NB4 (cell line): ENCODE data around the gene FUZ.

Source experiments
- DNase-seq: peaks from one replicate; pipeline ENCODE4 v3.0.0; 2010; ENCODE audit warnings: low read depth
- H3K4me3 ChIP-seq: one replicate; pipeline ENCODE4 v1.5.1; 2011; ENCODE audit warnings: mild to moderate bottlenecking, low read depth, low read length, moderate library complexity
- CTCF ChIP-seq: IDR thresholded peaks from one replicate; pipeline ENCODE4 v1.5.1; 2012; ENCODE audit warnings: low read depth, low read length
- MAX ChIP-seq: IDR thresholded peaks from 2 replicates; pipeline ENCODE4 v1.6.1; 2011; ENCODE audit warnings: low read depth, low read length
- MYC ChIP-seq: IDR thresholded peaks from 2 replicates; pipeline ENCODE4 v1.6.1; 2011; ENCODE audit warnings: low read depth, low read length
- POLR2A ChIP-seq: IDR thresholded peaks from 2 replicates; pipeline ENCODE4 v1.6.1; 2011; ENCODE audit warnings: mild to moderate bottlenecking; ENCODE audit not compliant: insufficient read length; ENCODE audit errors: extremely low read depth

FUZ gene

GRCh38 chr19:49776371-49776764 is 36.7 kb downstream of the FUZ start:
- no peak for DNase-seq
- no peak for TF ChIP-seq CTCF
- TF ChIP-seq POLR2A: no peak
- no peak for TF ChIP-seq MYC
- TF ChIP-seq MAX: no peak
- no peak overlapping the region for H3K4me3 ChIP-seq

- TF ChIP-seq POLR2A: no peak
- no peak for TF ChIP-seq CTCF
- no peak for TF ChIP-seq MYC
- TF ChIP-seq MAX: no peak
- no peak overlapping the region for H3K4me3 ChIP-seq
- no peak for DNase-seq
Measured at GRCh38 chr19:49775742-49776370, 37.2 kb downstream of the FUZ start.

DNA sequence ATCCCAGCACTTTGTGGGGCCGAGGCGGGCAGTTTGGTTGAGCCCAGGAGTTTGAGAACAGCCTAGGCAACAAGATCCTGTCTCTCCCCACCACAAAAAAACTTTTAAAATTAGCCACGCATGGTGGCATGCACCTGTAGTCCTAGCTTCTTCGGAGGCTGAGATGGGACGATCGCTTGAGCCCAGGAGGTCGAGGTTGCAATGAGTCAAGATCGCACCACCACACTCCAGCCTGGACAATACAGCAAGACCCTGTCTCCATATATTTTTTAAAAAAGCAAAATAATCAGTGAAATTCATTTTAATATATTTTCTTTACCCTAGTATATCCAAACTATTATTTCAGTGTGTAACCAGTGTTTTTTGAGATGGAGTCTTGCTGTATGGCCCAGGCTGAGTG is 38.1 kb downstream of the FUZ start:
- TF ChIP-seq MYC (no peak), CTCF (no peak), MAX (no peak), POLR2A (no peak)
- H3K4me3 ChIP-seq: no peak overlapping the region
- no peak for DNase-seq

DNA sequence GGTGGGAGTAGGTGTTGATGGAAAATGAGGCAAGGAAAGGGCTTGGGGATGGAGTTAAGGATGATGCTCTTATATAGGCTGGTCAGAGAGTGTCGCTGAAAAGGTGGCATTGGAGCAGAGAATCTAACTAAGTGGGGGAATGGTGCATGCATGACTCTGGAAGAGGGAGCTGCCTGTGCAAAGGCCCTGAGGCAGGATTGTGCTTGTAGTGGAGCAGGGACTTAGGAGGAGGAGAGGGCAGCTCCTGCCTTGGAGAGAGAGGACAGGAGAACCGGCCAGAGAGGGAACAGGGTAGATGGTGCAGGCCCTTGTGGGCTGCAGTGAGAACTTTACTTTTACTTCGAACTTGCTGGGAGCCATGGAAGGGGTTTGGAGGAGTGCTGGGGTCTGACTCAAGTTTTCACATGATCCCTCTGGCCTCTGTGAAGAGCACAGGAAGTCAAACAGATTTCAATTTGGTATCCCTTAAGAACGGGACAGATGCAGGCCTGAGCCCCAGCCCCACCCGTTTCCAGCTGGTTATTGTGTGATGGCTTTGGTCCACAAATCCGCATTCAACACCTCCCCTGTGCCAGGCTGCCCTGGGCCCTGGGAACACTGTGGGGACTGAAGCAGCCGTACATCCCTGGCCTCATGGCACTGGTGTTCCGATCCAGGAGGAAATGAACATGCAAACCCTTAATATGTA is 39.3 kb downstream of the FUZ start:
- TF ChIP-seq MAX (no peak), POLR2A (no peak), MYC (no peak), CTCF (no peak)
- no peak overlapping the region for H3K4me3 ChIP-seq
- DNase-seq: no peak

GRCh38 chr19:49772850-49773432 is 40.2 kb downstream of the FUZ start:
- no peak for TF ChIP-seq CTCF
- H3K4me3 ChIP-seq: no peak overlapping the region
- DNase-seq: no peak
